DND-41 (cell line): ENCODE measurements around the gene GLTP.

Experiments
- ATAC-seq: fragments of 200-7000 bp; cut with Tn5 transposase; 3 replicates; pipeline ENCODE4 v1.9.1; 2021; ENCODE audit warnings: low read depth; ENCODE audit not compliant: insufficient read depth
- DNase-seq: peaks from one replicate; pipeline ENCODE4 v3.0.0-alpha.2; 2020
- H2AFZ ChIP-seq: 2 replicates; pipeline ENCODE4 v1.6.0; 2012; ENCODE audit warnings: low read depth, low read length
- H3K27ac ChIP-seq: 2 replicates; pipeline ENCODE4 v1.5.1; 2012; ENCODE audit warnings: low read length, inconsistent platforms
- H3K27me3 ChIP-seq: fragments of 200-600 bp; sonication (generic); 2 replicates; pipeline ENCODE4 v1.6.0; 2012; ENCODE audit warnings: low read length, mild to moderate bottlenecking, inconsistent platforms; ENCODE audit not compliant: insufficient read depth, poor library complexity
- H3K36me3 ChIP-seq: 2 replicates; pipeline ENCODE4 v1.5.1; 2012; ENCODE audit warnings: low read length, inconsistent platforms; ENCODE audit not compliant: insufficient read depth
- H3K4me1 ChIP-seq: 2 replicates; pipeline ENCODE4 v1.5.1; 2012; ENCODE audit warnings: mild to moderate bottlenecking, low read length; ENCODE audit not compliant: insufficient read depth
- H3K4me2 ChIP-seq: 2 replicates; pipeline ENCODE4 v1.6.0; 2012; ENCODE audit warnings: mild to moderate bottlenecking, moderate library complexity, low read length, inconsistent platforms; ENCODE audit not compliant: insufficient read depth
- H3K4me3 ChIP-seq, 2 experiments: fragments of 200-600 bp in 1 of 2; shearing (Covaris generic) in 1 of 2; 2 replicates each; pipeline ENCODE4 v1.5.1; 2012 to 2016; ENCODE audit warnings: inconsistent platforms in 2 of 2, low read length in 2 of 2, mild to moderate bottlenecking in 2 of 2, low read depth in 1 of 2, moderate library complexity in 1 of 2
- H3K79me2 ChIP-seq: 2 replicates; pipeline ENCODE4 v1.6.0; 2012; ENCODE audit warnings: low read length, inconsistent platforms; ENCODE audit not compliant: insufficient read depth
- H3K9ac ChIP-seq: 2 replicates; pipeline ENCODE4 v1.6.0; 2012; ENCODE audit warnings: low read depth, mild to moderate bottlenecking, inconsistent platforms, low read length, moderate library complexity
- H3K9me3 ChIP-seq: 2 replicates; pipeline ENCODE4 v1.5.1; 2012; ENCODE audit warnings: low read length, moderate library complexity, mild to moderate bottlenecking, inconsistent platforms; ENCODE audit not compliant: insufficient read depth, severe bottlenecking
- H4K20me1 ChIP-seq: 2 replicates; pipeline ENCODE4 v1.6.0; 2012; ENCODE audit warnings: low read length; ENCODE audit not compliant: insufficient read depth
- EZH2 ChIP-seq: IDR thresholded peaks from 3 replicates; pipeline ENCODE4 v1.6.1; 2012; ENCODE audit warnings: borderline replicate concordance, low read depth, mild to moderate bottlenecking, moderate library complexity, low read length, inconsistent platforms; ENCODE audit not compliant: severe bottlenecking
- TF ChIP-seq, protein P1 (sequence below): IDR thresholded peaks from 2 replicates; pipeline ENCODE4 v1.5.1; 2012; ENCODE audit warnings: borderline replicate concordance, low read length, moderate library complexity, mild to moderate bottlenecking; ENCODE audit not compliant: poor library complexity, severe bottlenecking; ENCODE audit errors: extremely low read depth

Gene GLTP

DNA sequence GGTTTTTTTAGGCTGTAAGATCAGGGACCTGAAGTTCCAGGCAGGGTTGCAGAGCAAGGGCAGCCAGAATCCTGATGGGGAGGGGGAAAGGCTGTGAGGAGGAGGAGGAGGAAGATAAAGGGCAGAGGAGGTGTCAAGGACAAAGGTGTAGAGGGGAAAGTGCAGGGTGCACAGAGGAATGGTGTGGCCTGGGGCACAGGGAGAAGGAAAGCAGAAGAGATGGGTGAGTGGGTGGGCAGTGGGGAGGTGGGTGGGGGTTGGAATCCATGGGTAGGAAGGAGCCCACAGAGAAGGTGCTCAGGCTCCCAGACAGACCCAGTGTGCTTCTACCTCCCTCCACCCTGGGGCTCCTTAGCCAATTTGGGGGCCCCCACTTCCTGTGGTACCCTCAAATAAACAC is 58.4 kb downstream of the GLTP start:
- ATAC-seq (no peak), DNase-seq (no peak)
- Histone ChIP-seq H3K4me1 (no peaks in the 10 kb centered on the region), H3K27ac (no peak overlapping the region), H2AFZ (no peak overlapping the region), H3K27me3 (peaks cover 7% of the 10 kb centered on the region), H3K36me3 (no peaks in the 10 kb centered on the region), H3K9me3 (no peaks in the 10 kb centered on the region), H3K79me2 (no peaks in the 10 kb centered on the region), H4K20me1 (no peaks in the 10 kb centered on the region), H3K9ac (no peak overlapping the region), H3K4me3 (no peak overlapping the region), H3K4me2 (no peak overlapping the region)
- TF ChIP-seq, protein P1, sequence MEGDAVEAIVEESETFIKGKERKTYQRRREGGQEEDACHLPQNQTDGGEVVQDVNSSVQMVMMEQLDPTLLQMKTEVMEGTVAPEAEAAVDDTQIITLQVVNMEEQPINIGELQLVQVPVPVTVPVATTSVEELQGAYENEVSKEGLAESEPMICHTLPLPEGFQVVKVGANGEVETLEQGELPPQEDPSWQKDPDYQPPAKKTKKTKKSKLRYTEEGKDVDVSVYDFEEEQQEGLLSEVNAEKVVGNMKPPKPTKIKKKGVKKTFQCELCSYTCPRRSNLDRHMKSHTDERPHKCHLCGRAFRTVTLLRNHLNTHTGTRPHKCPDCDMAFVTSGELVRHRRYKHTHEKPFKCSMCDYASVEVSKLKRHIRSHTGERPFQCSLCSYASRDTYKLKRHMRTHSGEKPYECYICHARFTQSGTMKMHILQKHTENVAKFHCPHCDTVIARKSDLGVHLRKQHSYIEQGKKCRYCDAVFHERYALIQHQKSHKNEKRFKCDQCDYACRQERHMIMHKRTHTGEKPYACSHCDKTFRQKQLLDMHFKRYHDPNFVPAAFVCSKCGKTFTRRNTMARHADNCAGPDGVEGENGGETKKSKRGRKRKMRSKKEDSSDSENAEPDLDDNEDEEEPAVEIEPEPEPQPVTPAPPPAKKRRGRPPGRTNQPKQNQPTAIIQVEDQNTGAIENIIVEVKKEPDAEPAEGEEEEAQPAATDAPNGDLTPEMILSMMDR = no peak
- TF ChIP-seq EZH2 = no peak

DNA sequence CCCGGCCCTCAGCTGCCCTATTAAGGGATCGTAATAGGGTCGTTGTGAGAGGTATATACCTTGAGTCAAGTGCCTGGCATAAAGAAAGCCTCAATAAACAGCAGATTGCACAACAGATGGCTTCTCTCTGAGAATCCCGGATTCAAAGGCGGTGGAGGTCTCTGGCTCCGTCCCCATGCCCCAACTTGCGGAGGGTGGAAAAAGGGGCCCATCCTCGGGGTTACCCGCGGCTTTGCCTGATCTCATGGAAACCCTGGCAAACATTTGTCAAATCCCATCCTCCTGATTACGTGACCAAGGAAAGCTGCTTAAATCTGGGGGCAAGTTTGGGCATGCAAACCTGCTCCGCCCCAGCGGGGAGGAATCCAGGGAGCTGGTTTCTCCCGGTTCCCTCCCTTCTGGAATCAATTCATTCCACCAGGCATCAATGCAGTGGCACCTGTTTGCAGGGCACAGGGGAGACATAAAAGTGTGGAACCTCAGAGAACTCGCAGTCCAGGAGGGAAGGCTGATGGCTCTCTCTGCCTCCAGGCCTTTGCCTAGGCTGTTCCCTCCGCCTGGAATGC is 59.4 kb downstream of the GLTP start:
- no peaks in the 10 kb centered on the region for H4K20me1 ChIP-seq
- no peak for DNase-seq
- H3K4me2 ChIP-seq = no peak overlapping the region

DNA sequence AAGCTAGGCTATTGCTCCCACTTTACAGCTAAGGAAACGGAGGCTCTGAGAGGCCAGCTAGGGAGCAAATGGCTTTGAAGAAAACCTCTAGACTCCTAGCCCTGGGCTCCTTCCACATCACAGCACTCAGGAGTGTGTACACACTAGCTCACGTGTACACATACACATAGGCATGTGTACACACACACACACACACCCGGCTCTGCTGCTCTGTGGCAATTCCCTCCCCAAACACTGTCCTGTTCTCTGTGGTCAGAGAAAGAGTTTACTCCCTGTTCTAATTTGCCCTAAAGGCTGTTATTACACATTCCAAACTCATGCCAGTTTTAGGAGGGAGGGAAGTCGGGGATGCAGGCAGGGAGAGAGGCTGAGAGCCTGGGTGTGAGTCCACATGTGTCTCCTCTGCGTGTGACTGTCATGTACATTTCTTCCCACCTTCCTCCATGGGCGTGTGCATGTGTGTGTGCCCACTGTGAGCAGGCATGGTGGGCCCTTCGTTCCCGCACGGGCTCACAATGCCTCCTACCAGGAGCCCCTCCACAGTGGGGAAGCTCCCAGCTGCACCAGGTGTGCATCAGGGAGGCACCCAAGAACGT is 61.3 kb downstream of the GLTP start:
- Histone ChIP-seq H2AFZ (no peak overlapping the region), H3K4me1 (no peaks in the 10 kb centered on the region), H3K4me3 (no peak overlapping the region), H3K27ac (no peak overlapping the region), H3K36me3 (no peaks in the 10 kb centered on the region), H3K9ac (no peak overlapping the region), H3K27me3 (peaks cover 5% of the 10 kb centered on the region), H3K9me3 (no peaks in the 10 kb centered on the region), H3K79me2 (no peaks in the 10 kb centered on the region), H4K20me1 (no peaks in the 10 kb centered on the region), H3K4me2 (no peak overlapping the region)
- TF ChIP-seq, protein P1 = no peak
- no peak for TF ChIP-seq EZH2
- DNase-seq (no peak), ATAC-seq (no peak)

More for the DNA sequence above, 59.4 kb downstream of the GLTP start:
- H3K4me3 ChIP-seq = no peak overlapping the region
- H3K27me3 ChIP-seq = peaks cover 5% of the 10 kb centered on the region
- no peak for ATAC-seq
- H3K27ac ChIP-seq = no peak overlapping the region
- H3K79me2 ChIP-seq = no peaks in the 10 kb centered on the region
- H3K9ac ChIP-seq = no peak overlapping the region
- H3K36me3 ChIP-seq = no peaks in the 10 kb centered on the region
- H3K9me3 ChIP-seq = no peaks in the 10 kb centered on the region
- H3K4me1 ChIP-seq = no peaks in the 10 kb centered on the region
- TF ChIP-seq EZH2 = no peak
- TF ChIP-seq, protein P1 = no peak
- H2AFZ ChIP-seq = no peak overlapping the region

DNA sequence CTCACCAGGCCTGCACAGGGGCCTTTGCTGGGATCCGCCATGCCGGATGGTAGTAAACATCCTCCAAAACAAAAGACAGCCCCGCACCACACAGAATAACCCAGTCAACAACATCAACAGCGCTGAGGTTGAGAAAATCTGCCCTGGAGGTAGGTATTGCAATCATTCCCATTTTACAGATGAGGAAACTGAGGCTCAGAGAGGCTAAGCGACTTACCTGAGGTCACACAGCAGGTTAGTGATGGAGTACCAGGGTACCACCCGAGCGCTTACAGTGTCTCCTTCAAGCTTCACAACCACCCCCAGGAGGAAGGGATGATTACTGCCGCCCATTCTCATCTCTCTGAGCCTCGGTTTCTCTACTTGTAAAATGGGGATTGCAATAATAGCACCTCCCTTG is 62.1 kb downstream of the GLTP start:
- Histone ChIP-seq H3K36me3 (no peaks in the 10 kb centered on the region), H3K4me3 (no peak overlapping the region), H3K9ac (no peak overlapping the region), H3K27ac (no peak overlapping the region), H3K27me3 (peaks cover 5% of the 10 kb centered on the region), H3K79me2 (no peaks in the 10 kb centered on the region), H3K4me1 (no peaks in the 10 kb centered on the region), H3K4me2 (no peak overlapping the region), H2AFZ (no peak overlapping the region), H3K9me3 (no peaks in the 10 kb centered on the region), H4K20me1 (no peaks in the 10 kb centered on the region)
- ATAC-seq = no peak
- DNase-seq = no peak
- no peak for TF ChIP-seq EZH2
- TF ChIP-seq, protein P1 = no peak
